Measurements from ENCODE around the gene DHFR2. TPM values are rescaled to one million over a fixed set of nuclear protein-coding genes. Genes with fewer than 3 reads are reported as not detected.
A peak's percentile ranks its signal among the peaks of the same experiment; 100 is the strongest.
"Not testable (repeated sequence)": the region's sequence is repeated elsewhere in the genome, so short reads cannot be mapped to it uniquely, and the experiment has no call there.

DHFR2 gene
- polyA plus RNA-seq (2013, experiment 1 of 2) = 4.3 TPM
- polyA plus RNA-seq (2013, experiment 2 of 2) = 2.5 TPM

- 0 to 1% methylated on average over 37 of the region's 52 CpGs for WGBS, 2 experiments (ENCODE audit: insufficient coverage in 2 of 2)
- Histone ChIP-seq H3K4me3 (ENCODE audit: extremely low read depth, insufficient read depth, low read length, poor library complexity, severe bottlenecking) (peak within 1 kb of the TSS; percentile 60), H3K36me3 (ENCODE audit: control insufficient read depth, insufficient read depth, low read length) (peaks cover 14% of the 10 kb centered on the region), H3K9me3 (ENCODE audit: control insufficient read depth, low read length) (no peaks in the 10 kb centered on the region), H3K4me1 (ENCODE audit: control insufficient read depth, insufficient read depth, low read length, poor library complexity, severe bottlenecking) (no peaks in the 10 kb centered on the region), H3K27ac (ENCODE audit: low read depth, low read length, severe bottlenecking) (peak within 1 kb of the TSS; percentile 97)
These were observed at the start of gene DHFR2, which contains the start of gene NSUN3 for GRCh38 chr3:94062513-94063404. Gene DHFR2 (minus strand): TSS chr3:94062916. CDS start chr3:94061511, 1,405 bp downstream. Gene NSUN3 (plus strand): TSS chr3:94063061. CDS start chr3:94063127, 66 bp downstream.

- no peak overlapping the region for H3K4me3 ChIP-seq (ENCODE audit: extremely low read depth, insufficient read depth, low read length, poor library complexity, severe bottlenecking)
These were observed 48.1 kb upstream of the DHFR2 start for GRCh38 chr3:94110854-94111253.

GRCh38 chr3:94110232-94110631 is 47.5 kb upstream of the DHFR2 start:
- not testable (repeated sequence) for H3K9me3 ChIP-seq (ENCODE audit: control insufficient read depth, low read length); H3K4me1 ChIP-seq (ENCODE audit: control insufficient read depth, insufficient read depth, low read length, poor library complexity, severe bottlenecking); H3K27ac ChIP-seq (ENCODE audit: low read depth, low read length, severe bottlenecking); H3K4me3 ChIP-seq (ENCODE audit: extremely low read depth, insufficient read depth, low read length, poor library complexity, severe bottlenecking)
- H3K36me3 ChIP-seq (ENCODE audit: control insufficient read depth, insufficient read depth, low read length) = peaks cover 19% of the 10 kb centered on the region

More at GRCh38 chr3:94110854-94111253, 48.1 kb upstream of the DHFR2 start:
- H3K4me1 ChIP-seq (ENCODE audit: control insufficient read depth, insufficient read depth, low read length, poor library complexity, severe bottlenecking) = no peaks in the 10 kb centered on the region
- H3K9me3 ChIP-seq (ENCODE audit: control insufficient read depth, low read length) = no peaks in the 10 kb centered on the region
- H3K27ac ChIP-seq (ENCODE audit: low read depth, low read length, severe bottlenecking) = no peak overlapping the region
- peaks cover 19% of the 10 kb centered on the region for H3K36me3 ChIP-seq (ENCODE audit: control insufficient read depth, insufficient read depth, low read length)

DNA sequence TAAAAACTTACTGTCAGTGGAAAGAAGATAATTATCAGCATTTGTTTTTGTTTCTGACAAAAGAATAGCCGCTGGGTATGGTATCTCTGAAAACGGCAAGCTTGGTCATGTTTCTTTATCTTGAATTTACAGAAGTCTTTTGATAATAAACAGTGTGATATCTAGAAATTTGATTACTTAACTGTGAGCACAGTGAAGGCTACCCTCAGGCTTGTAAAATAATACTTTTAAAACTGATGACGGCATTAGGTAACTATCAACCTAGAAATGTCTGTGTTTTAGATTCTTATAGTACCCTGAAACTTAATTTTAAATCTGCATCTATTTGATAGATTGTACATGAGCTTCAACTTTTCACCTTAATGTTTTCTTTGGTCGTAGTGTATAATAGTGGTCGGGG is 43.6 kb upstream of the DHFR2 start:
- peaks cover 9% of the 10 kb centered on the region for H3K36me3 ChIP-seq (ENCODE audit: control insufficient read depth, insufficient read depth, low read length)
- no peaks in the 10 kb centered on the region for H3K4me1 ChIP-seq (ENCODE audit: control insufficient read depth, insufficient read depth, low read length, poor library complexity, severe bottlenecking)
- H3K4me3 ChIP-seq (ENCODE audit: extremely low read depth, insufficient read depth, low read length, poor library complexity, severe bottlenecking) = no peak overlapping the region
- WGBS, 2 experiments (ENCODE audit: insufficient coverage in 2 of 2) = 70 to 100% methylated on average over 1 to 2 of the region's 5 CpGs
- no peak overlapping the region for H3K27ac ChIP-seq (ENCODE audit: low read depth, low read length, severe bottlenecking)
- no peaks in the 10 kb centered on the region for H3K9me3 ChIP-seq (ENCODE audit: control insufficient read depth, low read length)

- WGBS, 2 experiments (ENCODE audit: insufficient coverage in 2 of 2) = no CpG with 5 or more reads among the region's 4 CpGs
These were observed 39.1 kb upstream of the DHFR2 start for GRCh38 chr3:94101860-94102259.

DNA sequence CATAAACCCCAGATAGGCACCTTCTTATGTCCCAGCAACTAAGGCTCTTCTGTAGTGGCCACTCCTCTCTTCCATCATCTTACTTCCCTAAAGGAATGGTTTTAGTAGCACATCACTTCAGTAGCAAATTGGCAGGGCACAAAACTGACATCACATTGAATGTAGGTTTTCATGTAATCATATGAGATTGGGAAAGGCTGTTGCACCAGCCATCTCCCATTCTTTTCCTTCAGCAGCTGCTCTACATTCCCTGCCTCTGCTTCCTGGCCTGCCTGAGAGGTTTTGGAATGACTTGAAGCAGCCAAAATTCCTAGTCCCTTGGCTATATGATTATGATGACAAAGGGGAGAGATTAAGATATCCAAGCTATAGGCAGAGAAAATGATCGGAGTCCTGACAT is 36.6 kb upstream of the DHFR2 start:
- Histone ChIP-seq H3K36me3 (ENCODE audit: control insufficient read depth, insufficient read depth, low read length) (peaks cover 18% of the 10 kb centered on the region), H3K9me3 (ENCODE audit: control insufficient read depth, low read length) (no peaks in the 10 kb centered on the region), H3K4me1 (ENCODE audit: control insufficient read depth, insufficient read depth, low read length, poor library complexity, severe bottlenecking) (no peaks in the 10 kb centered on the region), H3K27ac (ENCODE audit: low read depth, low read length, severe bottlenecking) (no peak overlapping the region), H3K4me3 (ENCODE audit: extremely low read depth, insufficient read depth, low read length, poor library complexity, severe bottlenecking) (no peak overlapping the region)
- WGBS, 2 experiments (ENCODE audit: insufficient coverage in 2 of 2) = no CpG with 5 or more reads among the region's 1 CpG

More at GRCh38 chr3:94101860-94102259, 39.1 kb upstream of the DHFR2 start:
- Histone ChIP-seq H3K4me1 (ENCODE audit: control insufficient read depth, insufficient read depth, low read length, poor library complexity, severe bottlenecking) (no peaks in the 10 kb centered on the region), H3K4me3 (ENCODE audit: extremely low read depth, insufficient read depth, low read length, poor library complexity, severe bottlenecking) (no peak overlapping the region), H3K9me3 (ENCODE audit: control insufficient read depth, low read length) (no peaks in the 10 kb centered on the region), H3K27ac (ENCODE audit: low read depth, low read length, severe bottlenecking) (no peak overlapping the region), H3K36me3 (ENCODE audit: control insufficient read depth, insufficient read depth, low read length) (peaks cover 11% of the 10 kb centered on the region)

DNA sequence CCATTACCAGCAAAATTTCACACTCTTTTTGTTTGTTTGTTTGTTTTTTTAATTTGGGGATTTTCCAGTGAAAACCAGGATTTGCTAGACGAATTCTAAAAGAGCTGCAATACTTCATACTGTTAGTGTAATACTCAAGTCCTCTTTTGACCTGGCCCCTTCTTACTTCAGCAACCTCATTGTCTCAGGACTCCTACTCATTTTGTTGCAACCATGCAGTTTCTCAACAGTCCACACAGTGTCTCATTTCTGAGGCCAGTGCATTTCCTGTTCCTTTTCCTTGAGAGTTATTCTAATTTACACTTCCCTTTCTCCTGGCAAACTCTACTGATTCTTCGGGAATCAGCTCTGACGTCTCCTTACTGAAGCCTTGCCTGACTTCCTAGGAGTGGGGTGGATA is 35.7 kb upstream of the DHFR2 start:
- WGBS, 2 experiments (ENCODE audit: insufficient coverage in 2 of 2) = 73% methylated on average over 1 of the region's 3 CpGs; no CpG with 5 or more reads in 1 of the 2 experiments
- Histone ChIP-seq H3K4me1 (ENCODE audit: control insufficient read depth, insufficient read depth, low read length, poor library complexity, severe bottlenecking) (no peaks in the 10 kb centered on the region), H3K4me3 (ENCODE audit: extremely low read depth, insufficient read depth, low read length, poor library complexity, severe bottlenecking) (no peak overlapping the region), H3K27ac (ENCODE audit: low read depth, low read length, severe bottlenecking) (no peak overlapping the region), H3K9me3 (ENCODE audit: control insufficient read depth, low read length) (no peaks in the 10 kb centered on the region), H3K36me3 (ENCODE audit: control insufficient read depth, insufficient read depth, low read length) (peaks cover 18% of the 10 kb centered on the region)

DNA sequence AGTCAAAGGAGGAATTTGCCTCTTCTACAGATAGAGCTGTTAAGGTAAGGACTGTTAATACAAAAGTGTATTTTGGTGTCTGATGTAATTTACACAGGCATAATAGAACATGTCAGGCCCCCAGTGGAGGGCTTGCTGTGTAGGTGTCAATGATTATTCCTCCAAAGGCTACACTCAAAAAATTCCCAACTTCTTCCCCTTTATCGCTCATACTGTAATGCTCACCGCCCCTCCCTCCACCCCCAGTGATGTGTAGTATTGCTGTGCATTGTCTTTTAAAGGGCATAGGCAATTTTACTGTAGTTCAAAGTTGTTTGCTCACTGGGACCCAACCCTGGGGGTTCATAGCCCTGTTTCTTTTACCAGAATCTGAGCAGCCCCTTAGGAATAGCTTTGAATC is 32.4 kb upstream of the DHFR2 start:
- no peak overlapping the region for H3K27ac ChIP-seq (ENCODE audit: low read depth, low read length, severe bottlenecking)
- no CpG with 5 or more reads among the region's 2 CpGs for WGBS, 2 experiments (ENCODE audit: insufficient coverage in 2 of 2)
- H3K9me3 ChIP-seq (ENCODE audit: control insufficient read depth, low read length) = no peaks in the 10 kb centered on the region
- peaks cover 15% of the 10 kb centered on the region for H3K36me3 ChIP-seq (ENCODE audit: control insufficient read depth, insufficient read depth, low read length)
- no peak overlapping the region for H3K4me3 ChIP-seq (ENCODE audit: extremely low read depth, insufficient read depth, low read length, poor library complexity, severe bottlenecking)
- no peaks in the 10 kb centered on the region for H3K4me1 ChIP-seq (ENCODE audit: control insufficient read depth, insufficient read depth, low read length, poor library complexity, severe bottlenecking)

DNA sequence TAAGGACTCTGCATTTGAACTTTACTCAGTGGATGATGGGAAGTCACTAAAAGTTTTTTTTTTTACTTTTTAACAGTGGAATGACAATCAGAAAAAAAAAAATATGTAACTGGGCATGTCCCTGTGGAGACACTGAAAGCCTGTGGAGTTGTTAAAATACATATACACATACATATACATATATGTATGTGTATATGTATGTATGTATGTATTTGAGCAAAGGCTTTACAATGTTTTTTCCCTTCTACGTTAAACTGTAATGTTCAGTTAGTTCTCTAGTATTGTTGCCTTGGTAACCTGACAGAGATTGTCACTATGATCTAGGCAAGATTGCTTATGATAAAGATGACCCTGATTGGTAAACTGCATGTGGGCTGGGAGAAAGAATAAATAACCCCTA is 30.4 kb upstream of the DHFR2 start:
- no peak overlapping the region for H3K4me3 ChIP-seq (ENCODE audit: extremely low read depth, insufficient read depth, low read length, poor library complexity, severe bottlenecking)
- H3K9me3 ChIP-seq (ENCODE audit: control insufficient read depth, low read length) = no peaks in the 10 kb centered on the region
- peaks cover 9% of the 10 kb centered on the region for H3K36me3 ChIP-seq (ENCODE audit: control insufficient read depth, insufficient read depth, low read length)
- no peaks in the 10 kb centered on the region for H3K4me1 ChIP-seq (ENCODE audit: control insufficient read depth, insufficient read depth, low read length, poor library complexity, severe bottlenecking)
- H3K27ac ChIP-seq (ENCODE audit: low read depth, low read length, severe bottlenecking) = no peak overlapping the region
- 100% methylated on average over 1 of the region's 1 CpG; no CpG with 5 or more reads in 1 of the 2 experiments for WGBS, 2 experiments (ENCODE audit: insufficient coverage in 2 of 2)

DNA sequence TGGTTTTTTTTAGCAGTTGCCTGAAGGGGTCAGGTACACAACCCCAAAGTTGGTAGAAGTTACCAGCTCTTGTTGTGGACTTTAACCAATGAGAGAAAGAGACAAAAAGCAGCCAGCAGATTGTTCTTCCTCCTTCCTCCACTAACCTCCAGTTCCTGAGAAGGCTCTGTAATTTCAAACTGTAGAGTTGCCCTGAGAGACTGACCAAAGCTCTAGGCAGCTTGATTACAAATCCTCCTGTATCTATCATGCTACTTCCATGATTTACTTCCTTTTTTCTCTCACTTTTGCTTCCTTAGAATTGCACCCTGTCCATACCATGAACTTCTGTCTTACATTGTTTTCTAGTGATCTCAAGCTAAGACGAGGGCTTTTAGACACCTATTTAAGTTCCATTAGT is 29.4 kb upstream of the DHFR2 start:
- Histone ChIP-seq H3K27ac (ENCODE audit: low read depth, low read length, severe bottlenecking) (no peak overlapping the region), H3K4me1 (ENCODE audit: control insufficient read depth, insufficient read depth, low read length, poor library complexity, severe bottlenecking) (no peaks in the 10 kb centered on the region), H3K4me3 (ENCODE audit: extremely low read depth, insufficient read depth, low read length, poor library complexity, severe bottlenecking) (no peak overlapping the region), H3K36me3 (ENCODE audit: control insufficient read depth, insufficient read depth, low read length) (peaks cover 7% of the 10 kb centered on the region), H3K9me3 (ENCODE audit: control insufficient read depth, low read length) (no peaks in the 10 kb centered on the region)
- 90 to 100% methylated on average over 1 of the region's 1 CpG for WGBS, 2 experiments (ENCODE audit: insufficient coverage in 2 of 2)

- H3K9me3 ChIP-seq (ENCODE audit: control insufficient read depth, low read length) = no peaks in the 10 kb centered on the region
- no peak overlapping the region for H3K4me3 ChIP-seq (ENCODE audit: extremely low read depth, insufficient read depth, low read length, poor library complexity, severe bottlenecking)
- no peak overlapping the region for H3K27ac ChIP-seq (ENCODE audit: low read depth, low read length, severe bottlenecking)
- 100% methylated on average over 1 of the region's 1 CpG for WGBS, 2 experiments (ENCODE audit: insufficient coverage in 2 of 2)
- no peaks in the 10 kb centered on the region for H3K4me1 ChIP-seq (ENCODE audit: control insufficient read depth, insufficient read depth, low read length, poor library complexity, severe bottlenecking)
- peaks cover 11% of the 10 kb centered on the region for H3K36me3 ChIP-seq (ENCODE audit: control insufficient read depth, insufficient read depth, low read length)
These were observed 26.4 kb upstream of the DHFR2 start for GRCh38 chr3:94089126-94089525.

Measured in mesodermal cell (in vitro differentiated cells).